Endodermal cell (in vitro differentiated cells): ENCODE data around the gene ARL6IP4. TPM values are rescaled to one million over a fixed set of nuclear protein-coding genes. Genes with fewer than 3 reads are reported as not detected.

ENCODE experiments used
- DNase-seq: peaks from one replicate; pipeline ENCODE4 v3.0.0-alpha.2; 2017
- H3K27ac ChIP-seq: 2 replicates; pipeline ENCODE4 v1.5.1; 2013; ENCODE audit warnings: mild to moderate bottlenecking, low read depth, low read length, moderate library complexity
- H3K27me3 ChIP-seq: 2 replicates; pipeline ENCODE4 v1.6.1; 2013; ENCODE audit warnings: mild to moderate bottlenecking, low read length, moderate library complexity; ENCODE audit not compliant: insufficient read depth, control insufficient read depth, poor library complexity, severe bottlenecking
- H3K36me3 ChIP-seq: 2 replicates; pipeline ENCODE4 v1.7.0; 2013; ENCODE audit warnings: mild to moderate bottlenecking, low read length, moderate library complexity; ENCODE audit not compliant: control insufficient read depth, insufficient read depth
- H3K4me1 ChIP-seq: one replicate; pipeline ENCODE4 v1.7.0; 2013; ENCODE audit warnings: low read length; ENCODE audit not compliant: control insufficient read depth, insufficient read depth
- H3K4me3 ChIP-seq: 2 replicates; pipeline ENCODE4 v1.5.1; 2013; ENCODE audit warnings: mild to moderate bottlenecking, low read length, moderate library complexity
- H3K9ac ChIP-seq: 2 replicates; pipeline ENCODE4 v1.6.1; 2013; ENCODE audit warnings: mild to moderate bottlenecking, low read length, moderate library complexity; ENCODE audit not compliant: poor library complexity, severe bottlenecking; ENCODE audit errors: extremely low read depth
- H3K9me3 ChIP-seq: 2 replicates; pipeline ENCODE4 v1.6.1; 2013; ENCODE audit warnings: mild to moderate bottlenecking, low read length, moderate library complexity; ENCODE audit not compliant: control insufficient read depth
- H3K27ac Mint-ChIP-seq: 2 replicates; pipeline ENCODE4 v1.8.0; 2020; ENCODE audit warnings: mixed read lengths
- H3K27me3 Mint-ChIP-seq: 2 replicates; pipeline ENCODE4 v1.8.0; 2021; ENCODE audit warnings: mild to moderate bottlenecking, mixed read lengths; ENCODE audit not compliant: insufficient read depth
- H3K36me3 Mint-ChIP-seq: 2 replicates; pipeline ENCODE4 v1.8.0; 2020; ENCODE audit warnings: low read depth, mixed read lengths
- H3K4me1 Mint-ChIP-seq: 2 replicates; pipeline ENCODE4 v1.8.0; 2020; ENCODE audit warnings: mixed read lengths
- H3K4me3 Mint-ChIP-seq: 2 replicates; pipeline ENCODE4 v1.8.0; 2020; ENCODE audit warnings: mild to moderate bottlenecking, moderate library complexity, mixed read lengths
- H3K9me3 Mint-ChIP-seq: 2 replicates; pipeline ENCODE4 v1.8.0; 2020; ENCODE audit warnings: mild to moderate bottlenecking, mixed read lengths
- CTCF ChIP-seq: fragments of 200-600 bp; sonication (generic); conservative IDR thresholded peaks from 2 replicates; pipeline ENCODE4 v1.5.0; 2021; ENCODE audit warnings: antibody characterized with exemption, mild to moderate bottlenecking
- WGBS, 2 experiments: methylation state at CpG; one replicate each; pipeline versions ENCODE4 v1.1.5 to v1.1.7; 2013; ENCODE audit warnings: missing lambda C conversion rate in 2 of 2, mixed read lengths in 1 of 2; ENCODE audit not compliant: insufficient coverage in 1 of 2, insufficient read length in 1 of 2; 5-methylcytosine and 5-hydroxymethylcytosine counted together
- total RNA-seq, 2 donors: library from RNA; stranded (reverse); fragmentation: NEBNext Ultra II Directional in 1 of 2; extraction: Animal tissue kit (Norgen Biotek cat#: 25700) in 1 of 2; gene quantifications; 2 replicates in 1 of 2; 3 replicates in 1 of 2; pipeline ENCODE4 v1.2.1, GENCODE V29; 2021

The ARL6IP4 gene
- total RNA-seq, 2 donors from 2014 or later, result 136 to 149 TPM

- DNase-seq, result no peak
- Histone ChIP-seq H3K36me3 (no peaks in the 10 kb centered on the region), H3K9ac (no peak overlapping the region), H3K27ac (no peak overlapping the region), H3K4me3 (no peak overlapping the region), H3K9me3 (no peaks in the 10 kb centered on the region), H3K27me3 (no peaks in the 10 kb centered on the region), H3K4me1 (no peaks in the 10 kb centered on the region)
- Mint-ChIP-seq H3K27me3 (no peaks in the 10 kb centered on the region), H3K4me1 (no peaks in the 10 kb centered on the region), H3K27ac (no peak overlapping the region), H3K4me3 (no peak overlapping the region), H3K9me3 (no peaks in the 10 kb centered on the region), H3K36me3 (peaks cover 4% of the 10 kb centered on the region)
- no peak for TF ChIP-seq CTCF
- WGBS, 2 experiments, result 90 to 94% methylated on average over 7 to 10 of the region's 10 CpGs
Measured at GRCh38 chr12:123000578-123000977, 20.1 kb downstream of the ARL6IP4 start.

GRCh38 chr12:123001464-123001863, 21.0 kb downstream of the ARL6IP4 start:
- WGBS, 2 experiments, result 95 to 100% methylated on average over 2 to 3 of the region's 3 CpGs
- Mint-ChIP-seq H3K4me3 (no peak overlapping the region), H3K9me3 (no peaks in the 10 kb centered on the region), H3K4me1 (no peaks in the 10 kb centered on the region), H3K27ac (no peak overlapping the region), H3K36me3 (peaks cover 4% of the 10 kb centered on the region), H3K27me3 (no peaks in the 10 kb centered on the region)
- no peaks in the 10 kb centered on the region for H3K9me3 ChIP-seq
- TF ChIP-seq CTCF, result no peak
- H3K27ac ChIP-seq, result no peak overlapping the region
- no peaks in the 10 kb centered on the region for H3K4me1 ChIP-seq
- H3K36me3 ChIP-seq, result no peaks in the 10 kb centered on the region
- no peak overlapping the region for H3K4me3 ChIP-seq
- no peak for DNase-seq
- H3K27me3 ChIP-seq, result no peaks in the 10 kb centered on the region
- H3K9ac ChIP-seq, result no peak overlapping the region

GRCh38 chr12:123003257-123003656, 22.8 kb downstream of the ARL6IP4 start:
- Histone ChIP-seq H3K4me3 (no peak overlapping the region), H3K27me3 (no peaks in the 10 kb centered on the region), H3K4me1 (no peaks in the 10 kb centered on the region), H3K36me3 (no peaks in the 10 kb centered on the region), H3K9me3 (no peaks in the 10 kb centered on the region), H3K9ac (no peak overlapping the region), H3K27ac (no peak overlapping the region)
- Mint-ChIP-seq H3K4me3 (no peak overlapping the region), H3K27me3 (no peaks in the 10 kb centered on the region), H3K4me1 (no peaks in the 10 kb centered on the region), H3K36me3 (peaks cover 6% of the 10 kb centered on the region), H3K27ac (no peak overlapping the region), H3K9me3 (no peaks in the 10 kb centered on the region)
- 90 to 93% methylated on average over 5 to 6 of the region's 6 CpGs for WGBS, 2 experiments
- no peak for TF ChIP-seq CTCF
- DNase-seq, result no peak
